ENCODE measurements around the gene TRIM72. TPM values are rescaled to one million over a fixed set of nuclear protein-coding genes. Genes with fewer than 3 reads are reported as not detected.

Gene TRIM72
- total RNA-seq, 1 donor from 2014 or later, result 0.07 TPM

DNA sequence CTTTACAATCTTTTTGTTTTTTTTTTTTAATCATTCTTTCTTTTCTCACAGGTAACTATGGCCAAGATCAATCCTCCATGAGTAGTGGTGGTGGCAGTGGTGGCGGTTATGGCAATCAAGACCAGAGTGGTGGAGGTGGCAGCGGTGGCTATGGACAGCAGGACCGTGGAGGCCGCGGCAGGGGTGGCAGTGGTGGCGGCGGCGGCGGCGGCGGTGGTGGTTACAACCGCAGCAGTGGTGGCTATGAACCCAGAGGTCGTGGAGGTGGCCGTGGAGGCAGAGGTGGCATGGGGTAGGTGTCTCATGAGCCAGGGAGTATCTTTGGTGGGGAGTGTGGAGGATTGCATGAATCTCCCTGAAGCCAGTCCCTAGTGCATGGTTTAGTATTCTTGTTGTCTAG lies 29.0 kb upstream of the TRIM72 start:
- Histone ChIP-seq H3K9me3 (ENCODE audit: low read depth) (no peaks in the 10 kb centered on the region), H3K9ac (no peak overlapping the region), H3K27me3 (no peaks in the 10 kb centered on the region), H2AFZ (replicated peaks) (no peak overlapping the region), H3K79me2 (ENCODE audit: low read depth) (peaks cover 99% of the 10 kb centered on the region), H3K36me3 (peaks cover 37% of the 10 kb centered on the region), H3K4me3 (no peak overlapping the region), H3K27ac (no peak overlapping the region), H3K4me2 (no peak overlapping the region), H4K20me1 (ENCODE audit: low read depth) (peaks cover 93% of the 10 kb centered on the region), H3F3A (ENCODE audit: low read depth) (peaks cover 69% of the 10 kb centered on the region), H3K4me1 (peaks cover 17% of the 10 kb centered on the region)
- Mint-ChIP-seq H3K27me3 (ENCODE audit: insufficient read depth, low read depth) (peaks cover 29% of the 10 kb centered on the region), H3K9me3 (peaks cover 2% of the 10 kb centered on the region), H3K4me3 (peak overlapping the region; percentile 14), H3K27ac (no peak overlapping the region), H3K36me3 (peaks cover 76% of the 10 kb centered on the region), H3K4me1 (peaks cover 31% of the 10 kb centered on the region)
- TF ChIP-seq EZH2 (IDR thresholded peaks at IDR 0.05), result no peak
- TF ChIP-seq EZH2phosphoT487 (IDR thresholded peaks at IDR 0.05), result no peak
- TF ChIP-seq, protein P1, sequence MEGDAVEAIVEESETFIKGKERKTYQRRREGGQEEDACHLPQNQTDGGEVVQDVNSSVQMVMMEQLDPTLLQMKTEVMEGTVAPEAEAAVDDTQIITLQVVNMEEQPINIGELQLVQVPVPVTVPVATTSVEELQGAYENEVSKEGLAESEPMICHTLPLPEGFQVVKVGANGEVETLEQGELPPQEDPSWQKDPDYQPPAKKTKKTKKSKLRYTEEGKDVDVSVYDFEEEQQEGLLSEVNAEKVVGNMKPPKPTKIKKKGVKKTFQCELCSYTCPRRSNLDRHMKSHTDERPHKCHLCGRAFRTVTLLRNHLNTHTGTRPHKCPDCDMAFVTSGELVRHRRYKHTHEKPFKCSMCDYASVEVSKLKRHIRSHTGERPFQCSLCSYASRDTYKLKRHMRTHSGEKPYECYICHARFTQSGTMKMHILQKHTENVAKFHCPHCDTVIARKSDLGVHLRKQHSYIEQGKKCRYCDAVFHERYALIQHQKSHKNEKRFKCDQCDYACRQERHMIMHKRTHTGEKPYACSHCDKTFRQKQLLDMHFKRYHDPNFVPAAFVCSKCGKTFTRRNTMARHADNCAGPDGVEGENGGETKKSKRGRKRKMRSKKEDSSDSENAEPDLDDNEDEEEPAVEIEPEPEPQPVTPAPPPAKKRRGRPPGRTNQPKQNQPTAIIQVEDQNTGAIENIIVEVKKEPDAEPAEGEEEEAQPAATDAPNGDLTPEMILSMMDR (IDR thresholded peaks at IDR 0.05), result no peak
- no peak for DNase-seq (ENCODE audit: low spot score)

DNA sequence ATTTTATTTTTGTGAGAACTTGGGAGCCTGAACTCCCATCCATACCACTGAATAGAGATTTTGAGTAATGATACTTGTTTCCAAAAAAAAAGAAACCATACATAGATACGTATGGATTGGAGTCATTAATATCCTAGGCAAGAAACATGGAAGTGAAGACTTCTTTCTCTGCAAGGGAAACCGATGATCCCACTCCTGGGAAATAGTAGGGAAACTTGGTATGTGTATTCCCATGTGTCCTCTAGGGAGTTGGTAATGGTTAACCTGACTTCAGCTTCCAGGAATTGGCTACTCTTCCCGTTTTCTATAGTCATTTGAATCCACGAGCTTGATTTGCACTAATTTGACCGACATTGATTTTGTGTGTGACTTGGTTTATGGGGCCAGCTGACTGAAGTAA lies 28.6 kb upstream of the TRIM72 start:
- Histone ChIP-seq H3K27me3 (no peaks in the 10 kb centered on the region), H4K20me1 (ENCODE audit: low read depth) (peaks cover 97% of the 10 kb centered on the region), H2AFZ (replicated peaks) (no peak overlapping the region), H3K4me1 (peaks cover 17% of the 10 kb centered on the region), H3F3A (ENCODE audit: low read depth) (peaks cover 73% of the 10 kb centered on the region), H3K36me3 (peaks cover 41% of the 10 kb centered on the region), H3K4me3 (no peak overlapping the region), H3K27ac (no peak overlapping the region), H3K9ac (no peak overlapping the region), H3K4me2 (no peak overlapping the region), H3K9me3 (ENCODE audit: low read depth) (no peaks in the 10 kb centered on the region), H3K79me2 (ENCODE audit: low read depth) (peaks cover 100% of the 10 kb centered on the region)
- TF ChIP-seq EZH2phosphoT487 (IDR thresholded peaks at IDR 0.05) (no peak), EZH2 (IDR thresholded peaks at IDR 0.05) (no peak)
- TF ChIP-seq, protein P1 (IDR thresholded peaks at IDR 0.05), result no peak
- H3K27me3 Mint-ChIP-seq (ENCODE audit: insufficient read depth, low read depth), result peaks cover 29% of the 10 kb centered on the region
- peak overlapping the region; percentile 33 for H3K4me3 Mint-ChIP-seq
- no peak overlapping the region for H3K27ac Mint-ChIP-seq
- H3K4me1 Mint-ChIP-seq, result peaks cover 31% of the 10 kb centered on the region
- peaks cover 81% of the 10 kb centered on the region for H3K36me3 Mint-ChIP-seq
- DNase-seq (ENCODE audit: low spot score), result no peak
- peaks cover 2% of the 10 kb centered on the region for H3K9me3 Mint-ChIP-seq

DNA sequence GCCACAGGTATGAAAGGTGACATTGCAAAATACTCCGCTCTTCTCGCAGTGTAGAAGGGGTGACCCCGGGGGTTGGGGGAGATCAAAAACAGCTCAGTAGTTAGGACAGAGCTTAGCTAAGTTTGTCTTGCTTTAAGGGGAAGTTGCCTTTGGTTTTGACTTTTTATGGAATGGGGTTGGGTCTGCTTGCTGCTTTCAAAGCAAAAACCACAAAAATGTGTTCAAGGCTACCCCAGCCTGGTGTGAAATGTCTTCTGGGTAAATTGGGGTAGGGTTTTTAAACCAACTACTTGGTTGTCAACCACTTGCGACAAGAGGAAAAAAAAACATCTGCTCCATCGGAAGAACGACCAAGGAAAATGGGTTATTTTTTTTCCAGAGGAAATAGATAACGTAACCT lies 27.7 kb upstream of the TRIM72 start:
- Histone ChIP-seq H3F3A (ENCODE audit: low read depth) (peaks cover 75% of the 10 kb centered on the region), H3K4me3 (no peak overlapping the region), H4K20me1 (ENCODE audit: low read depth) (peaks cover 100% of the 10 kb centered on the region), H3K4me2 (no peak overlapping the region), H3K9ac (no peak overlapping the region), H3K36me3 (peaks cover 46% of the 10 kb centered on the region), H3K27ac (no peak overlapping the region), H3K79me2 (ENCODE audit: low read depth) (peaks cover 100% of the 10 kb centered on the region), H3K4me1 (peaks cover 17% of the 10 kb centered on the region), H2AFZ (replicated peaks) (no peak overlapping the region), H3K27me3 (no peaks in the 10 kb centered on the region), H3K9me3 (ENCODE audit: low read depth) (no peaks in the 10 kb centered on the region)
- Mint-ChIP-seq H3K27me3 (ENCODE audit: insufficient read depth, low read depth) (peaks cover 25% of the 10 kb centered on the region), H3K36me3 (peaks cover 86% of the 10 kb centered on the region), H3K4me3 (no peak overlapping the region), H3K9me3 (peaks cover 2% of the 10 kb centered on the region), H3K27ac (no peak overlapping the region), H3K4me1 (peaks cover 29% of the 10 kb centered on the region)
- DNase-seq (ENCODE audit: low spot score), result no peak
- TF ChIP-seq EZH2 (IDR thresholded peaks at IDR 0.05) (no peak), EZH2phosphoT487 (IDR thresholded peaks at IDR 0.05) (no peak)
- TF ChIP-seq, protein P1 (IDR thresholded peaks at IDR 0.05), result no peak
